DMS 273 (cell line): ENCODE data around the gene GABRG3.
"Not testable (repeated sequence)": the region's sequence is repeated elsewhere in the genome, so short reads cannot be mapped to it uniquely, and the experiment has no call there.

Source experiments
- DNase-seq: peaks from one replicate; lab custom pipeline; 2025; ENCODE audit not compliant: unreplicated experiment; lab: John Stamatoyannopoulos, UW

The GABRG3 gene

DNA sequence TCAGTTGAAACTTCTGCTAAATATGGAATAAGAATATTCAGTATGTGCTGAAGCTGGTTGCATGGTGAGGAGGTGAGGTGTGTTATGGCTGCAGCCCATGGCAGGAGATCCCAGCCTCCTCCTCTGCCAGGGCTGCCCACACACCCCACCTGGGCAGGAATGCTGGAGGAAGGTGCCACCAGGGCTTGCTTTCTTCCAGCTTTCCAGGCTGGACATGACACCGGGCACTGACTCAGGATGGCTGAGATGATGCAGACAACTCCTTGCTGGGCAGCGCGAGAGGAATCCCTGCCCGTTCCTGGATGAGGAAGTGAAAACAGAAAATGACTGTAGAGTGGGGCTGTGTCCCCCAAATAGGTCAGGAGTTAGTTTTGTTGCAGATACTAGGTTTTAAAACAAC lies 14.1 kb downstream of the GABRG3 start:
- DNase-seq, result no peak

DNA sequence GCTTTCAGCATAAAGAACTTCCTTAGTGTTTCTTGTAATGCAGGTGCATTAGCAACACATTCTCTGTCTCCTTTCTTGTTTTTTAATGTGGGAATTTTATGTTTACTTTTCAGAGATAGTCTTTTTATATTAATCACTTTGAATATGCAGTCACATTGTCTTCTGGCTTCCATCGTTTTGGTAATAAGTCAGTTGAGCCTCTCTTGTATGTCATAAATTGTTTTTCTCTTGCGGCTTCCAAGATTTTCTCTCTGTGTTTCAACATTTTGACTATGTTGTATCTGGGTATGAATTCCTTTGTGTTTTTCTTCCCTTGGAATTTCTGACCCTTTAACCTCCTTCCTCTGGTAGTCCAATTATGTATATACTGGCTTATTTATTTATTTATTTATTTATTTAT lies 25.3 kb downstream of the GABRG3 start:
- no peak for DNase-seq

DNA sequence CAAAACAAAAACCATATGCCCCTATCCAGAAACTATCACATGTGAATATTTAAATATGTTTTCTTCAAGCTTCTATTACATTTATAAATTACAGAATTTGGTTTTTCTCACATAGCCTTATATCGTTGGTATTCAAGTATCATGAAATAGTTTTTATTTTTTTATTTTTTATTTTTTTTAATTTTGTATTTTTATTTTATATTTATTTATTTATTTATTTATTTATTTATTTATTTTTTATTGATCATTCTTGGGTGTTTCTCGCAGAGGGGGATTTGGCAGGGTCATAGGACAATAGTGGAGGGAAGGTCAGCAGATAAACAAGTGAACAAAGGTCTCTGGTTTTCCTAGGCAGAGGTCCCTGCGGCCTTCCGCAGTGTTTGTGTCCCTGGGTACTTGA lies 32.0 kb downstream of the GABRG3 start:
- DNase-seq, result not testable (repeated sequence)

DNA sequence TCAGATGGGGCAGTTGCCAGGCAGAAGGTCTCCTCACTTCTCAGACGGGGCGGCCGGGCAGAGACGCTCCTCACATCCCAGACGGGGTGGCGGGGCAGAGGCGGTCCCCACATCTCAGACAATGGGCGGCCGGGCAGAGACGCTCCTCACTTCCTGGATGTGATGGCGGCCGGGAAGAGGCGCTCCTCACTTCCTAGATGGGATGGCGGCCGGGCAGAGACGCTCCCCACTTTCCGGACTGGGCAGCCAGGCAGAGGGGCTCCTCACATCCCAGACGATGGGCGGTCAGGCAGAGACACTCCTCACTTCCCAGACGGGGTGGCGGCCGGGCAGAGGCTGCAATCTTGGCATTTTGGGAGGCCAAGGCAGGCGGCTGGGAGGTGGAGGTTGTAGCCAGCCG lies 33.2 kb downstream of the GABRG3 start:
- DNase-seq, result not testable (repeated sequence)

DNA sequence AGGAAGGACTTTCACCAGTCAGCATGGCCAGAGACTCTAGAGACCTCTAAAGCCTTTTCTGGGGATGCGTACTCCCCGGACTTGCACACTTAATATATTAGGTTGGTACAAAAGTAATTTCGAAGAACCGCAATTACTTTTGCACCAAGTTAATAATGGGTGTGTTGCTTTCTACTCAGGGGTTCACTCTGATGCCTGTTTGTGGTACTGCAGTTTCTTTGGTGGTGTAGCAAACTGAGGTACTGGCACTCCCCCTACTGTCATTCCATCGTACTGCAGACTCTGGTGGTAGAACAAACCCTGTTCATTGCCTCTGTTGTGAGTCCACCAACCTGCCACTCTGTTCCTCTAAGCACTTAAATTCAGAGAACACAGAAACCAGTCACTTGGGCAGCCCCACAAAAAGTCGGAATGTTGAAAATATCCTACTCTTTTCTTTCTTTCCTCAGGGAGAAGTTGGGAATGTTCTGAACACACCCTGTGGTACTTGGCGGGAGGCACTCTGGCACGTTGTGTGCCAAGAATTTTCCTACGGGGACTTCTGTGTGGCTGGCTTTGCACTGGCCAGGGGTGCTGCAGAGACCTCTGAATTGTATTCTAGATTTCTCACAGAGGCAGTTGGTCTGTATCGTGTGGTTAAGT lies 46.3 kb downstream of the GABRG3 start:
- peak; percentile 83 for DNase-seq

DNA sequence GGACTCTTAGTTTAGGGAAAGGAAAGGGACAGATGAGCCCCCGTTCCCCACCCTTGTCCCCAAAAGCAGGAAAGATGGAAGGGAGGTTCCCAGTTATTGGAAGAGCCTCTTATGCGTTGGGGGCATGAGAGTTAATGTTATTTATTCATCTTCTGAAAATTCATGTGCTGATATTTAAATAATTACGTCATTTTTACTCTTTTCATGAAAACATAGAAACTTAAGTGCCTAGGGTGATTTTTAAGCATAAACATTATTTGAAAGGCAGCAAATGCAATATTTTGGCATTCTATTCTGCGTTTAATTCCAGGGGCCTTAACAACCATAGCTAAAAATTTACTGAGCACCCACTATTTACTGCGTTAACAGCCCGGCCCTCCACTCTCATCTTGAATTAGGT lies 48.7 kb downstream of the GABRG3 start:
- no peak for DNase-seq

DNA sequence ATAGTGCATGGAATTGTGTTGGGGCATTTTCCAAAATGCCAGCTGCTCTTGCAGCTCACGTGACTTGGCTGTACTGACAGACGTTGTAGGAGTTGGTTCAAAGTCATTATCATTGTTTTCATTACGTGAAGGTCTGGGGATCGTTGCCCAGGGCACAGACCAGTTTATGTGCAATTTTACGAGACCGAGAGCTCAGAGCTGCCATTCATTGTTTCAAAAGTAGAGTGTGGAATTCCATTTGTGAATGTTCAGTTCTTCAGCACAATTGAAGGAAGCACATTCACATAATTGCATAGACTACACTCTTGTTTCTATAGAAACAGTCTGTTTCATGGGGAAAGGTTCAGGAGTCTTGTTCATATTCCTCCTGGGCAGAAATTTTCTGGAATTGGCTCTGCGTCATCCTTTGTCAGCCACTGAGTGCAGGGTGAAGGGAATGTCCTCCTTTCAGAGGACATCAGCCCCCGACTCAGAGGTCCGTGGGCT lies 54.5 kb downstream of the GABRG3 start:
- DNase-seq, result peak; percentile 55

DNA sequence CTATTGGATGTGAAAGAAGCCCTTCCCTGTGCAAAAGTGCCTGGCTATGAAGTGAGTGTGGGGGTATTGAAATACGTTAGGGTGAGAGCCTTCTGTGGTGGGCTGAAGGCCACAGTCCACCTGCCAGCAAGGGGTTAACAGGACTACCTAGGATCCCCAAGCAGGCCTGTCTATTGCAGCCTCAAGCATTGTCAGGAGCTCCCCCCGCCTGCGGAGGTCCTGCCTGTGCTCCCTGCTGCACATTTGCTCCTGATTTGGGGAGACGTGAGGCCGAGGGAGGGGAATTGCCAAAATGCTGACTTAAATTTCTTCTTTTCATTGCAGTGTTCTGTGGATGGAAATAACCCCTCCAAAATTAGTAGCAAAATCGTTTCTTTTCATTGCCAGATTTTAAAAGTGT lies 56.2 kb downstream of the GABRG3 start:
- no peak for DNase-seq

DNA sequence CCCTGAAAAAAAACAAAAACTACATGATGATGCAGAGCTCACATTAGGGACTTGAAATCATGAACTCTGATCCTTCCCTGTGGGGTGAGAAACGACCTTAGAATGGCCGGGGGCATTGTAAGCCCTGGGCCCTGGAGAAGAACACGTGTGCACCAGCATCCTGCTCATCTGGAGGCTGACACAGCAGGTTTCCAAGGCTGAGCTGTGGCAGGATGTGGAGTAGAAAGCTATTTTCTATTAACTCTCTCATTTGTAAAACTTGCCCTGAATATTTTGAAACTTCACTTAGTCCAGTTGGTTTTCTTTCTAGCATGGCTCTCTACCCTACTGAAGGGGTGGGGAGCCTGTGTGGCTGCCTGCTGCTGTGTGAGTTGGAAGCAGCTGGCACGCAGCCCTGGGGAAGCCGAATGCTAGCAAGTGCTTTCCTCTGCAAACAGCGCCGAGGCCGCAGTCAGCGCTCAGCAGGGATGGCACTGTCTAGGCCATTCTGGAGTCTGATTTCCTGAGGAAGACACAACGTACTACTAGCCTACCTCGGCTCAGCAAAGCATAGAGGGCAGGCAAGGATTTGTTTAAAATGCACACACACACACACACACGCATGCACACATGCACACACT lies 58.0 kb downstream of the GABRG3 start:
- DNase-seq, result peak; percentile 70

DNA sequence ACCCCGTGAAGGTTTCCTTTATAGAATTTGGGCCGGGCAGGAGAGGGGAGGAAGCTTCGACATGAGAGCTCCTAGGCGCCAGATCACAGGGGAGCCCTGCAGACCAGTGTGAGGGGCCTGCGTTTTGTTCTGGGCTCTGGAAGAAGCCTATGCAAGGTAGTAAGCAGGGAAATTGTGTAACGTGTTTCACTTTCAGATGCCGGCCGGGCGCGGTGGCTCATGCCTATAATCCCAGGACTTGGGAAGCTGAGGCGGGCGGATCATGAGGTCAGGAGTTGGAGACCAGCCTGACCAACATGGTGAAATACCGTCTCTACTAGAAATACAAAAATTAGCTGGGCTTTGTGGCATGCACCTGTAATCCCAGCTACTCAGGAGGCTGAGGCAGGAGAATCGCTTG lies 65.2 kb downstream of the GABRG3 start:
- no peak for DNase-seq

DNA sequence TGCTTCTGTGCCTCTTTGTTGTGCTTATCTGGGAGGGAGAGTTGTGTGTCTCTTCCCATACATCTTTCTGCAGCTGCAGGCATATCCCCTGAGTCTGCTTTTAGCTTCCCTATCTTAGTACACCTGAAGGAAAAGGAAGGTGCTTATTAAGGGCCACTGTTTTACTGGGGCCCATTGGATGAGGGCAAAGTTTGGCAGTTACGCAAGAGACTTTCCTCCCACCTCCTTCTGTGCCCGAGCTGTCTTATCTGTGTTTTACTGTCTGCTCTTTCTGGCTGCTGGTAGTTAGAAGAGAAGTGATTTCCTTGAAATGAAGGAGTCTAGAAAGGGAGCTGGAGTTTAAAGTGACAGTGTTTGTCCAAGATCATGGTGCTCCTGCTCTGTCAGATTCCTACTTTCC lies 66.5 kb downstream of the GABRG3 start:
- DNase-seq, result no peak

DNA sequence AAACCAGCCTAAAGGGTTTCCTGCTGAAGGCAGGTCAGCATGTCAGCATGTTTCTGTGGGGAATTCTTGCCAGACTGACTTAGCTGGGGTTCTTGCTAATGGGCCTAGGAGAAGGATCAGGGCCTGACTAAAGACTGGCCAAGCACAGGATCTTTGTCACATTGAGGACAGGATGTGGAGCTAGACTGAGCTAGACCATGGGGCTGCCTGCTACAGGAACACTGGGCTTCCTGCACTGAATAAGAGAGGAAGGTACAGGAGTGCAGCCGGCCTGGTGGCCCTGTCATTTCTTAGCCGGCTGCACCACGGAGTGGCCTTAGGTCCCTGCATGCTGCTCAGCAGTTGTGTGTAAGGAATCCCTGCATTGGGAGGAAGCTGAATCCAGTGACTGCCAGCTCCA lies 68.2 kb downstream of the GABRG3 start:
- no peak for DNase-seq

DNA sequence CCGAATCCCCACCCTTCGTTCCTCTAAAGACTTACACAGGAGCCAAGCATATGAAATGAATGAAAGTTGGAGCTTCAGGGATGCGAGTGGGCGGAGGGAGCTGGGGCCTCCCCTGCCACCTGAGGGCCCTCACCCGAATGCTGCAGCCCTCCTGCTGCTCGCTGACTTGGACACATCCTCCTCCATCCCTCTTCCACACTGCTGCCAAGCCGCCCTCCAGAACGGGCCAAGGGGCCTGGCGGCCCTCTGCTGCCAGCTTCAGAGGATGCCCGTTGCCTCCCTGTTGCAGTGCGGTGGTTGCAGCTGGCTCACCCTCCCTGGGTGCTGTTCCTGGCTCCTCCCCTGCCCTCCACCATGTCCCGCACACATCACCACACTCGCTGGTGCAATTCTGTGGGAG lies 71.2 kb downstream of the GABRG3 start:
- DNase-seq, result no peak

DNA sequence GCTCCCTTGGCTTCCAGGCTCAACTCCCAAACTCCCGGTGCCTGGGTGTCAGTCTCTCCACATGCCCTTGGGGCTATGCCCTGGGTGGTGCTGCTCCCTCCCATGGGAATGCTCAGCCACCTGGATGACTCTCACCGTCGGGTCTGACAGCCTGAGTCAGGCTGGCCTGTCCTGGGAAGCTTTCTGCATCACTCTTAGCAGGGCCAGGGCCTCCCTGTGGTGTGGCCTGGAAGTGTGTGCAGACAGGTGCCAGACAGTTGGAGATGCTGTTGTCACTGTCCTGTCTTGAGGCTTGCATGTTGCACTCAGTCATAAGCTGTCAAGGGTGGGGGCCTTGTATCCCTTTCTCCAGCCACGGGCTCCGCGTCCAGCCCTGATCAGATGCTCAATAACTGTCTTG lies 71.7 kb downstream of the GABRG3 start:
- no peak for DNase-seq

DNA sequence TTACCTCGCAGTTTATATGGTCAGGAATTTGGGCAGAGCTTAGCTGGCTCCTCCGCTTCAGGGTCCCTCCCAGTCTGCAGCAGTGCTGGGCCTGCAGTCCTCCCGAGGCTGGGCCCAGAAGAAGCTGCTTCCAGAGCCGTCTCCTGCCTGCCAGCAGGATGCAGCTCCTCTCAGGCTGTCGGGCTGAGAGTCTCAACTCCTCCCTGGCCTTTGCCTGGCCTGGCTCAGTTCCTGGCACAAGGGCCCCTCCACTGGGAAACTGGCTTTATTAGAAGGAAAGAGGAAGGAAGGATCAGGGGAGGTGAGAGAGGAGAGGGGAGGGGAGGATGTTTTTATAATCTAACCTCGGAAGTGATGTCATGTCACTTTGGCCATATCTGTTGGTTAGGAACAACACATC lies 72.8 kb downstream of the GABRG3 start:
- no peak for DNase-seq

DNA sequence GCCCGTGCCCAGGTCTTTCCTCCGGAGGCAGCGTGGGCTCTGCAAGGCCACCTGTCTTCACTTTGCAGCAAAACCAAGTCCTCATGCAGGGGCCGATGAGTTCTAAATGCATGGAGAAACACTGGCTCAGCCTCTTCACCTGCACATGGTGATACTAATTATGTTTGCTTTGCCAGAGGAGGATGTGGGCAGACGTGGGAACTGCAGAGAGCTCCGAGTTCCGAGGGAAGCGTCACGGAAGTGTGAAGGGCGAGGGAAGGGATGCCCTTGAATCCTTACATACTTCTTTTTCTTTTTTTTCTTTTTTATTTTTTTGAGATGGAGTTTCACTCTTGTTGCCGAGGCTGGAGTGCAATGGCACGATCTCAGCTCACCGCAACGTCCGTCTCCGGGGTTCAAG lies 74.8 kb downstream of the GABRG3 start:
- no peak for DNase-seq

DNA sequence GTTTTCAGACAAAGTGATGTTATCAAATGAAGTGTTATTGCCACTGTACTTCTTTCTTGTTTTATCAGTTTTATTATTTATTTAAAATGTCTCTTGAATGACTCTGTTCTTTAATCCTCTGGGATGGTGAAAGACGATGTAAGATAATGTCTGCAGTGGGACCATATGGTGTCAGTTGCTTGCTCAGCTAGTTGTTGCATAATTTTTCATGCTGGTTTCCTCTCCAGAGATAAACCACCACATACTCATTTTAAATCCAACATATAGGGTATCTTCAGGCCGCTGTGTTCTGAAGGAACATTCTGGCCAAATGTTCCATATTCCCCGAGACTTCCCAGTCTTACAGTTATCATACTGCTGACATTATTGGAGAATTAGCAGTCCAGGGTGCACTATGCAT lies 75.9 kb downstream of the GABRG3 start:
- DNase-seq, result peak; percentile 37

DNA sequence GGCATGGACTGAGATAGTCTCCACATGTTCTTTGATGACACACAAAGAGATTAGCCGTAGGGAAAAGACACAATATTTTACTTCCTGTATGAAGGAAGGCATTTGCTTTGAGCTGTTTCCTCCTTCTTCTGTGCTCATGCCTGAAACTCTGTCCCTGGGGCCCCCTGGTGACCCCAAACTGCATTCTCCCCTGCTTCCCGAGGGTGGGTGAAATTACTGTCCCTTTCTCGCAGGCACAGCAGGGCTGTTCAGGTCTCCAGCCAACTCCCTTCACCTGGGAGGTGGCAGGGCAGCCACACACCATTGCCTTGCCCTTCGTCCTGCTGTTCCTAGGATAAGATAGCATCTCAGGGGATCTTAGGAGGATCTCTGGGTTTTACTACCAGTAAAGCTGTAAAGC lies 79.2 kb downstream of the GABRG3 start:
- DNase-seq, result no peak

DNA sequence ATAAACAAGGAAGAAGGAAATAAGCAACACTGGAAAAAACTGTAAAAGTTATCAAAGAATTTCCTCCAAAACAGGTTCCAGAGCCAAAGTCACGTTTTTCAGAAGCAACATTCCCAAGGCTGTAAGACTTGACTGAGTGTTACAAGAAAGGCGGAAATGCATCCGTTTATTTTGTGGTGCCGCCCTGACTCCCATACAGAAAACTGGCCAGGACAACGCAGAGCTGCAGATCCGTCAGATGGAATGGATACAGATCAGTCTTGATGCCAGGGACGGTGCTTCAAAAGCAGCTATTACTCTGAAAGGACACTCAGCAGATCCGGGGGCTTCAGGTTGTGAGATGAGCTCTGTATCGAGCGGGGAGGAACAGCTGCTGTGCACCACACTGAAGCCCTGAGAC lies 83.4 kb downstream of the GABRG3 start:
- DNase-seq, result no peak

DNA sequence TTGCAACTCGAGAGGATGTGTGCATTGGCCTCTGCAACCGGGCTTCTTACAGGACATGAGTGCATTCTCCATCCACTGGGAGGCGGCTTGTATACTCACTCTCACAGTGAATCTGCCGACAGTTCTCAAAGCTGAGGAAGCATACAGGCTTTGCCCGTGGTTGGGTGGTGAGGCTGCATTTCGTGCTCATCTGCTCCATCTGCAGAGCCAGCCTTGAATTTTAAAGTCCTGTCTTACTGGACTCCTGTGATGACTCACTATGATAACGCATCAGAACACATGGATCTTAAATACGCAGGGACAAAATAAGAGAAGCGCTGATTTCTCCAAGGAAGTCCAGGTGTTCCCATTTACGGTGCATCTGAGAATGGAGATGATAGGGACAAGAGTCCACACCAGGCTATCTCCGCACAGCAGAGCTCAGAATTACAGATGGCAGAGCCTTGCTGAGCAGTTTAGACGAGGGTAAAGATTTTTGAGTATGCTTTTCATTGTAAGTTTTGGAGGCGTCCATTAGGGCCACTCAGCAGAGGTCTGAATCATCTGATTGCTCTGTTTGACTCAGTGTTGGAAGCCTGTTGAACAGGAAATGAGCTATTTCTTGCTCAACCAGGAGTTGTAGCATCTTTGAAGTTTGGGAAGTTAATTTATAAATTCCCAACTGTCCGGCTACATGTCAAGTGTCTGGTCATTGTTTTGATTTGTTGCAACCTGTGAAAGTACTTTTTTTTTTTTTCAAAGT lies 87.1 kb downstream of the GABRG3 start:
- DNase-seq, result no peak

DNA sequence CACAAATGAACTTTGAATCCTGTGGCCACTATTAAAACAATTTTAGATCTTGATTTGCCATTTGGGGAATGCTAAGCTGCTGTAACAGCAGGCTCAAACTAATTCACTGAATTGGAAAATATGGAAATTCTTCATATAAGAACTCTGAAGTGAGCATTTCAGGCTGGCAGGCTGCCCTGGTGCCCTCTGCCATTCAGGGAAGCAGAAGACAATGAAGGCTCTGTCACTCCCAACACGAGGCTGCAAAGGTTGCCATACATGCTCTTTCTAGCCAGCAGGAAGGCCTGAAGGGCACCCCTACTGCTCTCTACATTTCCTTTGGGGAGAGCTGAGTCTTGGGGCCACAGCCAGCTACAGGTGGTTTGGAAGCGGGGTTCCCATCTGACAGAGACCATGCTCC lies 88.0 kb downstream of the GABRG3 start:
- DNase-seq, result no peak

DNA sequence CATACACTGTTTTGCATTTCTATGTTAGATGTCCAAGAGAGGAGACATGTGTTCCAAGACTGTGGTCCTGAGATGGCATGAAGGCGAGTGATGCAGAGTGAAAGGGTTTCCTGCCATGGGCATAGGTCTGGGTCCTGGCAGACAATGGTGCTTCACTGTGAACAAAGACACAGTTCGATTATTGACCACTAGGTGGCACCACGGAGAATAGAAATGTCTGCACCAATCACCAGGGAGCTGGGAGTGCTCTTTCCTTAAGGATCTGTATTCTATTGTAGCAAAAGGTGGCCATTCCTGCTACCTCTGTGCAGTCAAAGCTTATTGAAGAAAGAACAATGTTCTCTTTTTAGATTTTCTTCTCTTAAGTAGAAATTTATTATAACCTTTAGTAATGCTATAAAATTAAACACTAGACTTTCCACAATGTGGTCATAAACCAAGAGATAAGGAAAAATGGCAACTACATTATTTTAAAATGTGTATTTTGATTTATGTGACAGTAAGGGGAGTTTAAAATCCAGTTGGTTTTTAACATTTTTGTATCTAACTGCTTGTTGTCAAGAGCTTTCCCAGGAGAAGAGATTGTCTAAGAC lies 88.7 kb downstream of the GABRG3 start:
- DNase-seq, result peak; percentile 75
